Myocyte (in vitro differentiated cells): ENCODE measurements around the gene FDXR. TPM values are rescaled to one million over a fixed set of nuclear protein-coding genes. Genes with fewer than 3 reads are reported as not detected.
"Not testable (repeated sequence)": the region's sequence is repeated elsewhere in the genome, so short reads cannot be mapped to it uniquely, and the experiment has no call there.

ENCODE experiments used
- DNase-seq: peaks from one replicate; pipeline ENCODE4 v3.0.0-alpha.2; 2012; ENCODE audit warnings: low read depth
- total RNA-seq: library from RNA; depleted of rRNA; stranded (reverse); fragments of >200 nt; gene quantifications from 2 replicates; pipeline ENCODE4 v1.2.3, GENCODE V29; 2014

Gene FDXR
- total RNA-seq, 1 donor from 2014 or later: 7.9 TPM

- DNase-seq: peak; percentile 100
These were observed 461 bp upstream of the FDXR start for GRCh38 chr17:74873037-74873873.

GRCh38 chr17:74871356-74872076, 1.3 kb downstream of the FDXR start:
- no peak for DNase-seq

- DNase-seq: peak; percentile 47
These were observed 2.3 kb downstream of the FDXR start for GRCh38 chr17:74870512-74870911.

- not testable (repeated sequence) for DNase-seq
These were observed 2.8 kb downstream of the FDXR start for GRCh38 chr17:74870028-74870427.

- no peak for DNase-seq
These were observed 3.9 kb downstream of the FDXR start for GRCh38 chr17:74868908-74869255.

- DNase-seq: no peak
These were observed 4.4 kb downstream of the FDXR start for GRCh38 chr17:74868251-74868907.

- DNase-seq: no peak
These were observed 6.5 kb downstream of the FDXR start for GRCh38 chr17:74866198-74866835.

- no peak for DNase-seq
These were observed 7.1 kb downstream of the FDXR start for GRCh38 chr17:74865504-74866197.

- DNase-seq: peak; percentile 75
These were observed 7.9 kb downstream of the FDXR start for GRCh38 chr17:74864866-74865395.

- DNase-seq: no peak
These were observed 8.4 kb downstream of the FDXR start for GRCh38 chr17:74864297-74864865.

GRCh38 chr17:74863420-74864296, 9.1 kb downstream of the FDXR start:
- DNase-seq: no peak

- no peak for DNase-seq
These were observed 9.9 kb downstream of the FDXR start for GRCh38 chr17:74862919-74863318.

- DNase-seq: peak; percentile 51
These were observed 10.5 kb downstream of the FDXR start for GRCh38 chr17:74862108-74862901.

GRCh38 chr17:74861662-74862107, 11.1 kb downstream of the FDXR start:
- no peak for DNase-seq

- DNase-seq: no peak
These were observed 11.7 kb downstream of the FDXR start for GRCh38 chr17:74860872-74861661.

GRCh38 chr17:74860229-74860871, 12.4 kb downstream of the FDXR start:
- DNase-seq: no peak
